ENCODE measurements around the gene STK39.
A peak's percentile ranks its signal among the peaks of the same experiment; 100 is the strongest.

The STK39 gene

GRCh38 chr2:168207851-168208250 lies 39.5 kb downstream of the STK39 start:
- no peak for DNase-seq

- DNase-seq = no peak
These were observed 43.4 kb downstream of the STK39 start for GRCh38 chr2:168203762-168204693.

- no peak for DNase-seq
These were observed 45.7 kb downstream of the STK39 start for GRCh38 chr2:168201584-168202116.

- DNase-seq = no peak
These were observed 46.3 kb downstream of the STK39 start for GRCh38 chr2:168200930-168201583.

GRCh38 chr2:168198476-168199207 lies 48.8 kb downstream of the STK39 start:
- no peak for DNase-seq

- no peak for DNase-seq
These were observed 50.6 kb downstream of the STK39 start for GRCh38 chr2:168196764-168197180.

GRCh38 chr2:168194784-168195522 lies 52.4 kb downstream of the STK39 start:
- no peak for DNase-seq

- no peak for DNase-seq
These were observed 54.4 kb downstream of the STK39 start for GRCh38 chr2:168192839-168193616.

- DNase-seq = no peak
These were observed 55.2 kb downstream of the STK39 start for GRCh38 chr2:168191955-168192785.

GRCh38 chr2:168190590-168191336 lies 56.6 kb downstream of the STK39 start:
- no peak for DNase-seq

- DNase-seq = no peak
These were observed 57.4 kb downstream of the STK39 start for GRCh38 chr2:168189835-168190569.

GRCh38 chr2:168188002-168188401 lies 59.4 kb downstream of the STK39 start:
- peak; percentile 70 to 85 for DNase-seq

- DNase-seq = no peak
These were observed 60.9 kb downstream of the STK39 start for GRCh38 chr2:168186452-168186851.

- no peak for DNase-seq
These were observed 61.7 kb downstream of the STK39 start for GRCh38 chr2:168185583-168186274.

- no peak for DNase-seq
These were observed 62.5 kb downstream of the STK39 start for GRCh38 chr2:168184681-168185513.

GRCh38 chr2:168183308-168183997 lies 63.9 kb downstream of the STK39 start:
- DNase-seq = peak; percentile 38 to 80
